Mesenchymal stem cell (in vitro differentiated cells and primary cell): ENCODE data around the gene TMEM41B.

Experiments
- DNase-seq: peaks from one replicate; pipeline ENCODE4 v3.0.0-alpha.2; 2013
- H2AFZ ChIP-seq: one replicate; pipeline ENCODE4 v1.6.1; 2013; ENCODE audit warnings: low read depth, mild to moderate bottlenecking, control low read depth, inconsistent platforms, low read length, moderate library complexity
- H2AK5ac ChIP-seq: 2 replicates; pipeline ENCODE4 v1.6.1; 2013; ENCODE audit warnings: low read length, moderate library complexity, mild to moderate bottlenecking, inconsistent platforms; ENCODE audit not compliant: severe bottlenecking
- H2BK120ac ChIP-seq: one replicate; pipeline ENCODE4 v1.6.1; 2013; ENCODE audit warnings: low read depth, mild to moderate bottlenecking, inconsistent platforms, low read length, moderate library complexity
- H2BK12ac ChIP-seq, 2 experiments: one replicate each; pipeline ENCODE4 v1.6.1; 2013; ENCODE audit warnings: inconsistent platforms in 2 of 2, low read length in 2 of 2, mild to moderate bottlenecking in 2 of 2, moderate library complexity in 2 of 2, control low read depth in 1 of 2
- H2BK15ac ChIP-seq: one replicate; pipeline ENCODE4 v1.6.1; 2013; ENCODE audit warnings: mild to moderate bottlenecking, low read depth, inconsistent platforms; ENCODE audit not compliant: poor library complexity, severe bottlenecking
- H2BK5ac ChIP-seq: 2 replicates; pipeline ENCODE4 v1.6.1; 2013; ENCODE audit warnings: low read depth, mild to moderate bottlenecking, low read length, control low read depth, inconsistent platforms; ENCODE audit not compliant: poor library complexity, severe bottlenecking
- H3K14ac ChIP-seq, 2 experiments: one replicate each; pipeline ENCODE4 v1.6.1; 2013; ENCODE audit warnings: inconsistent platforms in 2 of 2, low read length in 2 of 2, control low read depth in 1 of 2, mild to moderate bottlenecking in 1 of 2, moderate library complexity in 1 of 2
- H3K18ac ChIP-seq, 2 experiments: one replicate each; pipeline ENCODE4 v1.6.1; 2013; ENCODE audit warnings: inconsistent platforms in 2 of 2, low read length in 2 of 2, control low read depth in 1 of 2, low read depth in 1 of 2, mild to moderate bottlenecking in 1 of 2
- H3K23ac ChIP-seq, 2 experiments: one replicate each; pipeline ENCODE4 v1.6.1; 2013; ENCODE audit warnings: inconsistent platforms in 2 of 2, low read length in 2 of 2, mild to moderate bottlenecking in 2 of 2, moderate library complexity in 2 of 2, control low read depth in 1 of 2
- H3K27ac ChIP-seq: 2 replicates; pipeline ENCODE4 v1.5.1; 2013; ENCODE audit warnings: mild to moderate bottlenecking, moderate library complexity, low read length, control low read depth, inconsistent platforms; ENCODE audit not compliant: poor library complexity, severe bottlenecking
- H3K27me3 ChIP-seq, 2 experiments: 2 replicates each; pipeline versions ENCODE4 v1.6.1 to v1.7.0; 2013; ENCODE audit warnings: low read length in 2 of 2, mild to moderate bottlenecking in 2 of 2, moderate library complexity in 2 of 2, control low read depth in 1 of 2, inconsistent platforms in 1 of 2; ENCODE audit not compliant: control insufficient read depth in 1 of 2, insufficient read depth in 1 of 2
- H3K36me3 ChIP-seq, 2 experiments: 2 replicates each; pipeline versions ENCODE4 v1.6.1 to v1.7.0; 2013; ENCODE audit warnings: low read length in 2 of 2, control low read depth in 1 of 2, inconsistent platforms in 1 of 2, low read depth in 1 of 2, mild to moderate bottlenecking in 1 of 2; ENCODE audit not compliant: insufficient read depth in 2 of 2, control insufficient read depth in 1 of 2
- H3K4ac ChIP-seq, 2 experiments: one replicate each; pipeline ENCODE4 v1.6.1; 2013; ENCODE audit warnings: inconsistent platforms in 2 of 2, low read length in 2 of 2, mild to moderate bottlenecking in 2 of 2, moderate library complexity in 2 of 2, control low read depth in 1 of 2, low read depth in 1 of 2
- H3K4me1 ChIP-seq: 2 replicates; pipeline ENCODE4 v1.6.1; 2013; ENCODE audit warnings: low read depth, low read length, control low read depth; ENCODE audit not compliant: control insufficient read depth, insufficient read depth
- H3K4me2 ChIP-seq: 2 replicates; pipeline ENCODE4 v1.6.1; 2013; ENCODE audit warnings: low read length, mild to moderate bottlenecking, inconsistent platforms; ENCODE audit not compliant: poor library complexity, severe bottlenecking
- H3K4me3 ChIP-seq, 2 experiments: 2 replicates each; pipeline versions ENCODE4 v1.5.1 to v1.7.0; 2013; ENCODE audit warnings: low read length in 2 of 2, mild to moderate bottlenecking in 2 of 2, control low read depth in 1 of 2, low read depth in 1 of 2; ENCODE audit not compliant: insufficient read depth in 1 of 2
- H3K79me1 ChIP-seq: replicated peaks from 2 replicates; pipeline ENCODE4 v1.6.1; 2013; ENCODE audit warnings: mild to moderate bottlenecking, control low read depth, low read length, inconsistent platforms; ENCODE audit not compliant: poor library complexity, severe bottlenecking
- H3K9ac ChIP-seq: 2 replicates; pipeline ENCODE4 v1.7.0; 2013; ENCODE audit warnings: mild to moderate bottlenecking, low read length, moderate library complexity
- H3K9me3 ChIP-seq: 2 replicates; pipeline ENCODE4 v1.7.0; 2013; ENCODE audit warnings: mild to moderate bottlenecking, low read length; ENCODE audit not compliant: control insufficient read depth
- H4K8ac ChIP-seq: one replicate; pipeline ENCODE4 v1.6.1; 2013; ENCODE audit warnings: inconsistent platforms, mild to moderate bottlenecking, low read length, moderate library complexity
- H4K91ac ChIP-seq: one replicate; pipeline ENCODE4 v1.6.1; 2013; ENCODE audit warnings: mild to moderate bottlenecking, low read length, inconsistent platforms
- WGBS: methylation state at CpG from one replicate; pipeline ENCODE4 v1.1.7; 2013; ENCODE audit warnings: mixed read lengths; 5-methylcytosine and 5-hydroxymethylcytosine counted together

TMEM41B gene

GRCh38 chr11:9269492-9270013 is 44.8 kb downstream of the TMEM41B start:
- no peak overlapping the region for H2BK5ac ChIP-seq
- H3K4me1 ChIP-seq: peaks cover 7% of the 10 kb centered on the region
- H3K36me3 ChIP-seq: no peaks in the 10 kb centered on the region
- H2AFZ ChIP-seq: no peak overlapping the region
- H3K14ac ChIP-seq: no peak overlapping the region
- no peak overlapping the region for H3K23ac ChIP-seq
- H4K8ac ChIP-seq: no peak overlapping the region
- H3K27me3 ChIP-seq: no peaks in the 10 kb centered on the region
- no peak overlapping the region for H2BK120ac ChIP-seq
- no peak overlapping the region for H3K9ac ChIP-seq
- no peak overlapping the region for H3K18ac ChIP-seq
- H3K4me2 ChIP-seq: no peak overlapping the region
- no peak overlapping the region for H2BK12ac ChIP-seq
- 100% methylated on average over 1 of the region's 2 CpGs for WGBS
- peak; percentile 58 for DNase-seq
- H3K79me1 ChIP-seq: no peaks in the 10 kb centered on the region
- no peak overlapping the region for H4K91ac ChIP-seq
- H3K4ac ChIP-seq: no peak overlapping the region
- no peaks in the 10 kb centered on the region for H3K9me3 ChIP-seq
- no peak overlapping the region for H3K4me3 ChIP-seq
- H2AK5ac ChIP-seq: no peak overlapping the region
- H3K27ac ChIP-seq: no peak overlapping the region
- peak overlapping the region; percentile 60 for H2BK15ac ChIP-seq

DNA sequence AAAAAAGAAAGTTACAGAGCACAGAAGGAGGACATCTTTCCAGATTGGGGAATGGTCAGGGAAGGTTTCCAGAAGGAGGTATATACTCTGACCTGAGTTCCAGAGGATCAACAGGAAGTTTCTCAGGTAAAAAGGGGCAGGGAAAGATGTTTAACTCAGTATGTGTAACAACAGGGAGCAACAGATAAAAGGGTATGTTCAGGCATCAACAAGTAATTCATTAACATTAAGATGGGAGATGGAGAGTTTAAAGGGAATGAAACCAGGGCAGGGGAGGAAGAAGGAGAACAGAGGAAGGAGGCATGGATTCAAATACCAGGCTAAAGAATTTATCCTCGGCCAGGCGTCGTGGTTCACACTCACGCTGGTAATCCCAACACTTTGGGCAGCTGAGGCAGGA is 46.7 kb downstream of the TMEM41B start:
- Histone ChIP-seq H3K27me3 (no peaks in the 10 kb centered on the region), H2AFZ (no peak overlapping the region), H3K4me1 (peaks cover 10% of the 10 kb centered on the region), H4K91ac (no peak overlapping the region), H3K9ac (no peak overlapping the region), H2BK120ac (no peak overlapping the region), H2BK12ac (no peak overlapping the region), H3K9me3 (no peaks in the 10 kb centered on the region), H2BK5ac (no peak overlapping the region), H3K36me3 (no peaks in the 10 kb centered on the region), H2AK5ac (no peak overlapping the region), H3K79me1 (no peaks in the 10 kb centered on the region), H3K4ac (no peak overlapping the region), H3K4me2 (peak overlapping the region; percentile 34), H3K14ac (no peak overlapping the region), H4K8ac (no peak overlapping the region), H3K23ac (no peak overlapping the region), H3K18ac (no peak overlapping the region), H2BK15ac (no peak overlapping the region), H3K27ac (no peak overlapping the region), H3K4me3 (no peak overlapping the region)
- WGBS: 96% methylated on average over 4 of the region's 4 CpGs
- DNase-seq: no peak

DNA sequence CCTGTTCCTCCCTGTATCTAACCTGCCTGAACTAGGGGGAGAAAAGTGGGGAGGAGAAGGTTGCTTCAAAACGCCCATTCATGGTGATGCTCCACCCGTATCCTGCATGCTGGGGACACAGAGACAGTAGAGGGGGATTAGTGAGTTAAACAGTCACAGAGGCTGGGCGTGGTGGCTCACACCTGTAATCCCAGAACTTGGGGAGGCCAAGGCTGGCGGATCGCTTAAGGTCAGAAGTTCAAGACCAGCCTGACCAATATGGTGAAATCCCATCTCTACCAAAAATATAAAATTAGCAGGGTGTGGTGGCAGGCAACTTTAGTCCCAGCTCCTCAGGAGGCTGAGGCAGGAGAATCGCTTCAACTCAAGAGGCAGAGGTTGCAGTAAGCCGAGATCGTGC is 47.5 kb downstream of the TMEM41B start:
- H3K27me3 ChIP-seq: no peaks in the 10 kb centered on the region
- no peak overlapping the region for H2BK5ac ChIP-seq
- H3K9ac ChIP-seq: no peak overlapping the region
- no peak overlapping the region for H3K4me3 ChIP-seq
- H2BK120ac ChIP-seq: no peak overlapping the region
- H3K27ac ChIP-seq: no peak overlapping the region
- H3K9me3 ChIP-seq: no peaks in the 10 kb centered on the region
- no peak overlapping the region for H2BK15ac ChIP-seq
- H3K18ac ChIP-seq: no peak overlapping the region
- H3K14ac ChIP-seq: no peak overlapping the region
- no peaks in the 10 kb centered on the region for H3K79me1 ChIP-seq
- H3K4me1 ChIP-seq: peaks cover 11% of the 10 kb centered on the region
- H4K8ac ChIP-seq: no peak overlapping the region
- no peak overlapping the region for H3K4me2 ChIP-seq
- H2BK12ac ChIP-seq: no peak overlapping the region
- H3K4ac ChIP-seq: no peak overlapping the region
- no peak overlapping the region for H3K23ac ChIP-seq
- H2AK5ac ChIP-seq: no peak overlapping the region
- no peaks in the 10 kb centered on the region for H3K36me3 ChIP-seq
- H2AFZ ChIP-seq: no peak overlapping the region
- H4K91ac ChIP-seq: no peak overlapping the region
- DNase-seq: no peak
- 96% methylated on average over 5 of the region's 8 CpGs for WGBS

- Histone ChIP-seq H3K4me1 (peaks cover 14% of the 10 kb centered on the region), H4K8ac (no peak overlapping the region), H3K4me3 (peak overlapping the region in 1 of 2 experiments; percentile 91), H3K79me1 (no peaks in the 10 kb centered on the region), H2BK15ac (no peak overlapping the region), H3K9ac (peak overlapping the region; percentile 99), H2AK5ac (peak overlapping the region; percentile 21), H3K23ac (no peak overlapping the region), H2BK120ac (no peak overlapping the region), H2BK5ac (no peak overlapping the region), H3K4ac (no peak overlapping the region), H3K18ac (no peak overlapping the region), H3K9me3 (no peaks in the 10 kb centered on the region), H3K4me2 (peak overlapping the region; percentile 8), H2BK12ac (no peak overlapping the region), H3K27ac (no peak overlapping the region), H3K36me3 (no peaks in the 10 kb centered on the region), H3K27me3 (no peaks in the 10 kb centered on the region), H4K91ac (no peak overlapping the region), H3K14ac (no peak overlapping the region), H2AFZ (no peak overlapping the region)
- 90% methylated on average over 12 of the region's 13 CpGs for WGBS
- DNase-seq: no peak
Measured at GRCh38 chr11:9266132-9266736, 48.2 kb downstream of the TMEM41B start.
